ENCODE measurements around the gene STYXL2. TPM values are rescaled to one million over a fixed set of nuclear protein-coding genes. Genes with fewer than 3 reads are reported as not detected.

Gene STYXL2
- total RNA-seq, 3 donors from 2014 or later, result 0.16 to 0.33 TPM; not detected in 1

- Histone ChIP-seq H3K27ac (no peak overlapping the region), H3K27me3 (peaks cover 0 to 6% of the 10 kb centered on the region in 2 donors), H3K36me3 (no peaks in the 10 kb centered on the region), H3K9me3 (no peaks in the 10 kb centered on the region), H3K4me1 (no peaks in the 10 kb centered on the region), H3K4me3 (no peak overlapping the region)
- intact Hi-C loops (cut with DNase I; ENCODE audit: low total_unique reads), result loop anchor here (10.0 kb wide), 1 partner anchor 384 kb away; no protein-coding TSS in a partner anchor
- DNase-seq (ENCODE audit: low spot score in 2 of 2), result no peak
- TF ChIP-seq POLR2AphosphoS5 (IDR thresholded peaks at IDR 0.05) (no peak), CTCF (IDR thresholded peaks at IDR 0.05) (no peak), POLR2A (IDR thresholded peaks at IDR 0.05) (no peak)
Measured at GRCh38 chr1:167060141-167061072, 33.5 kb upstream of the STYXL2 start.

- no peak for DNase-seq (ENCODE audit: low spot score in 2 of 2)
- intact Hi-C loops (cut with DNase I; ENCODE audit: low total_unique reads), result loop anchor here (10.0 kb wide), 1 partner anchor 384 kb away; no protein-coding TSS in a partner anchor
- TF ChIP-seq POLR2A (IDR thresholded peaks at IDR 0.05), result no peak
- no peak for TF ChIP-seq CTCF (IDR thresholded peaks at IDR 0.05)
- TF ChIP-seq POLR2AphosphoS5 (IDR thresholded peaks at IDR 0.05), result no peak
Measured at GRCh38 chr1:167061073-167061464, 32.8 kb upstream of the STYXL2 start.

GRCh38 chr1:167064621-167065020, 29.3 kb upstream of the STYXL2 start:
- Histone ChIP-seq H3K36me3 (no peaks in the 10 kb centered on the region), H3K27ac (no peak overlapping the region), H3K27me3 (peaks cover 0 to 4% of the 10 kb centered on the region in 2 donors), H3K4me1 (no peaks in the 10 kb centered on the region), H3K4me3 (no peak overlapping the region), H3K9me3 (no peaks in the 10 kb centered on the region)
- no peak for DNase-seq (ENCODE audit: low spot score in 2 of 2)
- TF ChIP-seq CTCF (IDR thresholded peaks at IDR 0.05), result no peak
- TF ChIP-seq POLR2AphosphoS5 (IDR thresholded peaks at IDR 0.05), result no peak
- TF ChIP-seq POLR2A (IDR thresholded peaks at IDR 0.05), result no peak
- intact Hi-C loops (cut with DNase I; ENCODE audit: low total_unique reads), result loop anchor here (10.0 kb wide), 1 partner anchor 380 kb away; no protein-coding TSS in a partner anchor

More at GRCh38 chr1:167061073-167061464, 32.8 kb upstream of the STYXL2 start:
- Histone ChIP-seq H3K27me3 (peaks cover 0 to 6% of the 10 kb centered on the region in 2 donors), H3K27ac (no peak overlapping the region), H3K9me3 (no peaks in the 10 kb centered on the region), H3K4me3 (no peak overlapping the region), H3K4me1 (no peaks in the 10 kb centered on the region), H3K36me3 (no peaks in the 10 kb centered on the region)

GRCh38 chr1:167065471-167065870, 28.4 kb upstream of the STYXL2 start:
- no peaks in the 10 kb centered on the region for H3K4me1 ChIP-seq
- DNase-seq (ENCODE audit: low spot score in 2 of 2), result no peak
- no peak for TF ChIP-seq CTCF (IDR thresholded peaks at IDR 0.05)
- no peak for TF ChIP-seq POLR2A (IDR thresholded peaks at IDR 0.05)
- TF ChIP-seq POLR2AphosphoS5 (IDR thresholded peaks at IDR 0.05), result no peak
- intact Hi-C loops (cut with DNase I; ENCODE audit: low total_unique reads), result loop anchor here (10.0 kb wide), 1 partner anchor 379 kb away; no protein-coding TSS in a partner anchor
- H3K4me3 ChIP-seq, result no peak overlapping the region
- no peaks in the 10 kb centered on the region for H3K36me3 ChIP-seq
- no peak overlapping the region for H3K27ac ChIP-seq
- no peaks in the 10 kb centered on the region for H3K27me3 ChIP-seq
- H3K9me3 ChIP-seq, result no peaks in the 10 kb centered on the region
